Measurements from ENCODE around the gene UGT2A1.
"Not testable (repeated sequence)": the region's sequence is repeated elsewhere in the genome, so short reads cannot be mapped to it uniquely, and the experiment has no call there.

The UGT2A1 gene
- total RNA-seq: 0 reads per million in 2 donors

DNA sequence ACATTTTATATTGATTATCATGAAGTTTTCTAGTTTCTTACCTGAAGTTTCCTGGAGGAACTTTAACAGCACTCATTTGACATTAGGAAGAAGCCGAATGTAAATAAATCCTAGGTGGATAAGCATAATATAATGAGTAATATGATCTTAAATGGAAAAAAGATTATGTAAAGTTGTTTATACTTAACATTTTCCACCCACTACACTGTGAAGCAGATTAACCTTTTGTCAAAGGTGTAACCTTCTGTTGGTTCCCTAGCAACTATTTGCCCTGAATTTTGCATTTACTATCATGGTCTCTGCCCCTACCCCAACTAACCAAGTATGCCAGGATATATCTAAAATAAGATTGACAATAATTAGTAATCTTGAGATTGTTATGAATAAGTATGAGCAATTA is at the start of gene UGT2A1:
Gene UGT2A1, minus strand, starts transcription at position 101 of the 400 bp plus-strand sequence. CDS start 5,603 bp downstream, outside the sequence.
- no peak for DNase-seq

DNA sequence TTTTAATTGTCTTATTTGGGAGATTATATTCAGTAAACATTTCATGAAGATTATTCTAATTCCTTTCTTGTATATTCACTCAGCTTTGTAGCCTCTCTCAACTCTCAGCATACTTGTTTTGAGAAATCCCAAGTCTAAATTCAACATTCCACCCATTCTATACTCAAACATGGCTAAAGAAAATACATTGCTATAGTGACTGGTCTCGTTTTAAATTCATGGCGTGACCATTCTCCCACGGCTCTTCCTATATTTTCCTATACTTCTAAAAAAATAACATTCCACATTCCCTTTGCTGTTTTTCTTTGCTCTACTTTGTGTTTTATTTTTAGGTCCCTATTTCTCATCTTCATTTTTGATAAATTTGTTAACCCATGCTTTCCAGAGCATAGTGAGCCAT is 49.2 kb upstream of the UGT2A1 start:
- no peak for DNase-seq

- DNase-seq: no peak
These were observed 48.6 kb upstream of the UGT2A1 start for GRCh38 chr4:69701696-69702095.

DNA sequence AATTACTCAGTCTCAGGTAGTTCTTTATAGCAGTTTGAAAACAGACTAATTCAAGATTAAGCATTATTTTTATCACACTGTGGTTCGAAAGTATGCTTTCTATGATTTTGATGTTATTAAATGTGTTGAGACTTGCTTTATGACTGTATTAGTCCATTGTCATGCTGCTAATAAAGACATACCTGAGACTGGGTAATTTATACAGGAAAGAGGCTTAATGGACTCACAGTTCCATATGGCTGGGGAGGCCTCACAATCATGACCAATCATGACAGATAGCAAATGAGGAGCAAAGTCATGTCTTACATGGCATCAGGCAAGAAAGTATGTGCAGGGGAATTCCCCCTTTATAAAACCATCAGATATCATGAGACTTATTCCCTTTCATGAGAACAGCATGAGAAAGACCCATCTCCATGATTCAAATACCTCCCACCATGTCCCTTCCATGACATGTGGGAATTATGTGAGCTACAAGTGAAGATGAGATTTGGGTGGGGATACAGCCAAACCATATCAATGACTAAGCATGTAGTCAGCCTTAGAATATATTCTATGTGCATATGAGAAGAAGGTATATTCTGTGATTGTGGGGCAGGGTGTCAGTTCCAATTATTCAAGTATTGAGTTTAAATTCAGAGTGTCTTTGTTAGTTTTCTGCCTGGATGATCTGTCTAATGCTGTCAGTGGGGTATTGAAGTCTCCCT is 44.6 kb upstream of the UGT2A1 start:
- DNase-seq: no peak

GRCh38 chr4:69689599-69689998 is 36.6 kb upstream of the UGT2A1 start:
- DNase-seq: no peak

DNA sequence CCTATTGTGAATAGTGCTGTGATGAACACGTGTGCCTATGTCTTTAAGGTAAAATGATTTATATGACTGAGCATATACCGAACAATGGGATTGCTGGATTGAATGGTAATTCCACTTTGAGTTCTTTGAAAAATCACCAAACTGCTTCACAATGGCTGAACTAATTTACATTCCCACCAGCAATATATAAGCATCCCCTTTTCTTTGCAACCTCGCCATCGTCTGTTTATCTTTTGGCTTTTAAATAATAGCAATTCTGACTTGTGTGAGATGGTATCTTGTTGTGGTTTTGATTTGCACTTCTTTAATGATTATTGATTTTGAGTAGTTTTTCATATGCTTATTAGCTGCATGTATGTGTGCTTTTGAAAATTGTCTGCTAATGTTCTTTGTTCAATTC is 31.8 kb upstream of the UGT2A1 start:
- DNase-seq: no peak

- no peak for DNase-seq
These were observed 15.6 kb upstream of the UGT2A1 start for GRCh38 chr4:69668680-69669079.

- not testable (repeated sequence) for DNase-seq
These were observed 11.0 kb upstream of the UGT2A1 start for GRCh38 chr4:69664009-69664408.

DNA sequence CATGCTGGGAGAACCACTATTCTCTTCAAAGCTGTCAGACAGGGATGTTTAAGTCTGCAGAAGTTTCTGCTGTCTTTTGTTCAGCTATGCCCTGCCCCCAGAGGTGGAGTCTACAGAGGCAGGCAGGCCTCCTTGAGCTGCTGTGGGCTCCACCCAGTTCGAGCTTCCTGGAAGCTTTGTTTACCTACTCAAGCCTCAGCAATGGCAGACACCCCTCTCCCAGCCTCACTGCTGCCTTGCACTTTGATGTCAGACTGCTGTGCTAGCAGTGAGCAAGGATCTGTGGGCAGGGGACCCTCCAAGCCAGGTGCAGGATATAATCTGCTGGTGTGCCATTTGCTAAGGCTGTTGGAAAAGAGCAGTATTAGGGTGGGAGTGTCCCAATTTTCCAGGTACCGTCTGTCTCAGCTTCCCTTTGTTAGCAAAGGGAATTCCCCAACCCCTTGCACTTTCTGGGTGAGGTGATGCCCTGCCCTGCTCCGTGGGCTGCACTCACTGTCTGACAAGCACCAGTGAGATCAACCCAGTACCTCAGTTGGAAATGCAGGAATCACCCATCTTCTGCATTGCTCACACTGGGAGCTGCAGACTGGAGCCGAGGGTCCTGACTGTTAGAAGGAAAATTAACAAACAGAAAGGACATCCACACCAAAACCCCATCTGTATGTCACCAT is 8.2 kb upstream of the UGT2A1 start:
- DNase-seq: not testable (repeated sequence)

- DNase-seq: no peak
These were observed 5.1 kb upstream of the UGT2A1 start for GRCh38 chr4:69658133-69658532.

- no peak for DNase-seq
These were observed 3.7 kb upstream of the UGT2A1 start for GRCh38 chr4:69656653-69657158.

GRCh38 chr4:69650872-69651271 is 2.2 kb downstream of the UGT2A1 start:
- DNase-seq: no peak

GRCh38 chr4:69649629-69650028 is 3.4 kb downstream of the UGT2A1 start:
- DNase-seq: no peak

GRCh38 chr4:69649207-69649606 is 3.8 kb downstream of the UGT2A1 start:
- DNase-seq: no peak

DNA sequence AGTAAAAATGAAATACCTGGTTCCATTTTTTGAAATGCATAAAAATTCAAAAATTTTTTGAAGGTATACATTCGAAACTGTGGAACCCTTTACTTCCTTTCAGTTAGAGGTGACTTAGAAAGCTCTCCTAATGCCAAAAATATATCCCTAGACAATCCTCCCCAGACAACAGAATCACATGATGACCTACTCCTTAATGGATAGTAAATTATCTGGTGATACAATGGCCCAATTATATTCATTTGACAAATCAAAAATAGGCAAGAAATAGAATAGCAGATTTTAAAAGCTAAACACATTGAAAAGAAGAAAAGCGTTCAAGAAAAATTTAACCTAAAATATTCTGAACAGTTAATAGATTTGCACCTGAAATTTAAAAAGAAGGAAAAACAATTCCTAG is 10.1 kb downstream of the UGT2A1 start:
- DNase-seq: no peak

GRCh38 chr4:69640289-69640688 is 12.8 kb downstream of the UGT2A1 start:
- DNase-seq: no peak

DNA sequence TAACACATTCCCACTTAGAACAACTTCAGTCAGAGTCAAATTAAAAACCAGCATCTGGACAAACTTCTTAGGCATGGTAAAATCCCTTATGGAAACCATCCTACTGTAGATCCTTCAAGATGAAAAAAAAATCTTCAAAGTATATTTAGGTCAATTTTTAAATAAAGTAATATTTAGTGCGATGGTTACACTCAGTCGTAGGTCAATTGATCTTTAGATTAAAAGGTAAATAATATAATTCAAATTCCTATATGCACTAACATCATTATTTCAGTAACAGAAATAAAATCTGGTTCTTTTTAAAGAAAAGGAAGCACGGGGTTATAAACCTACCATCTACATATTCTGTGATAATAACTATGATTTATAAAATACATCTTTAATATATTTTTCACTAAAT is 13.5 kb downstream of the UGT2A1 start, which contains the start of gene UGT2A2:
Gene UGT2A2, minus strand, starts transcription at position 101 of the 400 bp plus-strand sequence. Its CDS starts 2 bp downstream, at position 99.
- DNase-seq: no peak

DNA sequence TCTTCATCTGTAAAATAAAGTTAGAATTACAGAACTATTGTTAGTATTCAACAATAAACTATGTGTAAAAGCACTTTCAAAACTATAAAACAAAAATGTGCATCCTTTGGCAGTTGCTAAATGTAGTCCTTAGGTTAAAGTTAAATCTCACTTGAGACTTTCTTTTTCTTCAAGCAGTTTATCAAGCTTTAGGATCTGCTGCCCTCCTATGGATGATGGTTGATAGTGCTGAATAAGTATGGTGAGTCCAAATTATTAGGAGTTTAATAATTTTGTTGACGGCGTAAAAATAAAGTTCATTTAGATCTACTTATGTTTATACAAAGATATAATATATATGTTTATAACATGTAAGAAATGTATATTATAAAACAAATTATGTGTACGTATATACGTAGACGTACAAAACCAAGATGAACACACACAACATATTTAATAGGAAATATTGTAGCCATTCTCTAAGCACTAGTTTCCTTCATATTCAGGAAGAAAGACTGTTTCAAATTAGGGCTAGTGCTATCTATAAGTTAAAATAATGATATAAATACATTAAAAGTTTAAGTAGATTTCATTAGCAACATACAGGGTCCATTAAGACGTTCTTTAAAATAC is 35.9 kb downstream of the UGT2A1 start:
- DNase-seq: no peak

DNA sequence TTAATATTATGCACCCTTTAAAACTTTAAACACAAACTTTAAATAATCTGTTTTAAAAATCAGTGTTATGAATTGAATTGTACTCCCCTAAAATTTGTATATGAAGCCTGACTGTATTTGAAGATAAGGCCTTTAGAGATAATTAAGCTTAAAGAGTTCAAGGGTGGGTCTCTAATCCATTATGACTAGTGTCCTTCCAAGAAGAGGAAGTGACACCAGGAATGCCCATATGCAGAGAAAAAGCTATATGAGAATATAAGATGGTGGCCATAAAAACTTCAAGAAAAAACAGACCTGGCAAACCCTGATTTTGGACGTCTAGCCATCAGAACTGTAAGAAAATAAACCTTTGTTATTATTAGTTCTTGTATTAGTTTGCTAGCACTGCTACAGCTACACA is 42.6 kb downstream of the UGT2A1 start:
- DNase-seq: no peak

DNA sequence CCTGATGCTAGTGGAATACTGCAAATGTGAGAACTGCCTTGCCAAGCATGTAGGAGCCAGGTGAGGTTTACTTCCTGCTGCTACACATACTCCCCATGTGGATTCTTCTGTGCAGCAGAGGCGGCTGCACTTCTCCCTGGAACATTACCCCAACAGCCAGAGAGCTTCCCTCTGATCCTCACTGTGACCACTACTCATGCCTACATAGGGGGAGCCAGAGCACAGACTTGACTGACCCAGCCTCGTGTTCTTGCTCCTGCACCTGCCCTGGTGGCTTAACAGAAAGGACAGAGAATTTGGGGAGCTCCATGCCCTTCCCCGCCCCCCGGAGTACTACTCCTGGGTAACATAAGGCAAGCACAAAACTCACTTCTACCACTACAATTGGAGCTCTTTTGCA is 52.0 kb downstream of the UGT2A1 start:
- no peak for DNase-seq

- no peak for DNase-seq
These were observed 53.0 kb downstream of the UGT2A1 start for GRCh38 chr4:69600013-69600412.

- DNase-seq: no peak
These were observed 58.7 kb downstream of the UGT2A1 start for GRCh38 chr4:69594382-69594781.

- no peak for DNase-seq
These were observed 61.7 kb downstream of the UGT2A1 start for GRCh38 chr4:69591364-69591763.

DNA sequence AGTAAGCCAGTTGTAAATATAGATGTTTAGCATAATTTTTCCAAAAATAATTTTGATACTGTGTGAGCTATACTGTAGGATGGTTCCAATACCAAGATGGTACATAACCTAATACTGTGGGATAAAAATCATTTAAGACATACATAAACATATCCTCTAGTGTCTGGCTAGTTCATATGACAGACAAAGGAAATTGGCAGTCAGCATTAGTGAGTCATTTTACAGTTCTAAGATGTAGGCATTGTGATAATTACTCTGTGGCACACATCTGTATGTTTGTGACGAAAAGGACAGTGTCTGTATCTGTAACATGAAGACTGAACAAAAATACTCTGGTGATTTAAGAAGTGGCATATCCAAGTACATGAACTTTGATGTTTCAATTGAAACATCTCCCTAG is 63.2 kb downstream of the UGT2A1 start:
- no peak for DNase-seq
